GM12892 (cell line): ENCODE measurements around the gene PACSIN1.

Source experiments
- DNase-seq: peaks from one replicate; pipeline ENCODE4 v3.0.0; 2011; ENCODE audit not compliant: insufficient read length
- FAIRE-seq: peaks from 2 replicates; lab custom pipeline; 2011; peaks lifted over from hg19 to GRCh38; lab: Jason Lieb, UNC
- POLR2A ChIP-seq: IDR thresholded peaks from 2 replicates; pipeline ENCODE4 v1.6.1; 2011; ENCODE audit warnings: low read depth, low read length, control low read depth
- POLR2AphosphoS5 ChIP-seq: IDR thresholded peaks from 2 replicates; pipeline ENCODE4 v1.6.1; 2011; ENCODE audit warnings: low read depth, low read length, control low read depth
- TAF1 ChIP-seq: IDR thresholded peaks from 2 replicates; pipeline ENCODE4 v1.6.1; 2011; ENCODE audit warnings: low read depth, mild to moderate bottlenecking, control low read depth, low read length, borderline replicate concordance

The PACSIN1 gene

GRCh38 chr6:34519971-34520644 lies 54.2 kb downstream of the PACSIN1 start:
- TF ChIP-seq POLR2A = no peak
- no peak for TF ChIP-seq POLR2AphosphoS5
- no peak for TF ChIP-seq TAF1
- DNase-seq (no peak), FAIRE-seq (no peak)

GRCh38 chr6:34520645-34521462 lies 55.0 kb downstream of the PACSIN1 start:
- DNase-seq = no peak
- no peak for FAIRE-seq
- no peak for TF ChIP-seq TAF1
- TF ChIP-seq POLR2A = no peak
- TF ChIP-seq POLR2AphosphoS5 = no peak

DNA sequence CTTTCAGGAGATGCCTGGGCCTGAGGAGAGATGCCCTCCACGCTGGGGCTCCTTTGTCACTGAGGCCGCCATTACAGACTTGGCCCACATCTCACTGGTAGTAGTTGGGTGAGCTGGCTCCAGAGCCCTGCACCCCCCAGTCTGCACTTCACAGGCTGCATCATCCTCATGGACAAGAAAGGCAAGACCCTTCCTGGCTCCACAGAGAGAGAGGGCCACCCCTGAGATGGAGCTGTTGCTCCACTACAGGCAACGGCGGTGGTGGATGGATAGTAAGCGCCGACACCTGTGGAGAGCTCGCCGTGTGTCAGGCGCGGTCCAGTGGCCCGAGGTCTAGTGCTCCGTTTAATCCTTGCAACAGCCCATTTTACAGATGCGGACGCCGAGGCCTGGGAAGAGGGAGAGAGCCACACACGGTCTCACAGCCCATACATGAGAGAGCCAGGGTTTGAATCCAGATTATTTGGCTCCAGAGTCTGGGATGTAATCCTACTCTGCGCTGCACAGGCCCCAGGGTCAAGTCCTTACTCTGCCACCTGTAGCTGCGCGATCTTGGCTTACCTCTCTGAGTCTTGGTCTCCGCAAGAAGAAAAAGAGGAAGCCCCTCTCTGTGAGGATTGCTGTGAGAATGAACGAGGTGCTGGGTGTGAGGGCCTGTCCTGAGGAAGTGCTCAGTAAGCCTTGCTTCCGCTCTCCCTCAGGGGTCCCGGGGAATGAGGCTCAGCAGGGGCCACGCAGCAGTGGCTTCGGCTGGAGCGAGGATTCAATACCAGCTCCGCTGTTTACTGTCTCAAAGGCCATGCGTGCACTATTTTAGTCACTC lies 55.8 kb downstream of the PACSIN1 start:
- FAIRE-seq (no peak), DNase-seq (no peak)
- TF ChIP-seq POLR2AphosphoS5 = no peak
- no peak for TF ChIP-seq TAF1
- TF ChIP-seq POLR2A = no peak

DNA sequence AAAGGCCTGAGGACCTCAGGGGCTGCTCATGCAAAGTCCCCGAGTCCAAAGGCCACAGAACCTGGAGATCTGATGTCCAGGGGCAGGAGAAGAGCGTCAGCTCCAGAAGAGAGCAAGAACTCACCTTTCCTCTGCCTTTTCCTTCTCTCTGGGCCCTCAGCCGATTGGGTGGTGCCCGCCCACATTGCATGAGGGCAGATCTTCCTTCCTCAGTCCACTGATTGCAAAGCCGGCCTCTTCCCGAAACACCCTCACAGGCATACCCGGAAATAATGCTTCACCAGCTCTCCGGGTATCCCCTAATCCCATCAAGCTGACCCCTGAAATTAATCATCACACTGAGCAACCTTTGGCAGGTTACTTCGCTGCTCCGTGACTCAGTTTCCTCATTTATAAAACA lies 56.9 kb downstream of the PACSIN1 start:
- TF ChIP-seq POLR2A = no peak
- TF ChIP-seq TAF1 = no peak
- TF ChIP-seq POLR2AphosphoS5 = no peak
- DNase-seq = no peak
- no peak for FAIRE-seq

GRCh38 chr6:34523441-34524206 lies 57.7 kb downstream of the PACSIN1 start:
- TF ChIP-seq TAF1 = no peak
- no peak for TF ChIP-seq POLR2A
- no peak for TF ChIP-seq POLR2AphosphoS5
- DNase-seq (no peak), FAIRE-seq (no peak)

DNA sequence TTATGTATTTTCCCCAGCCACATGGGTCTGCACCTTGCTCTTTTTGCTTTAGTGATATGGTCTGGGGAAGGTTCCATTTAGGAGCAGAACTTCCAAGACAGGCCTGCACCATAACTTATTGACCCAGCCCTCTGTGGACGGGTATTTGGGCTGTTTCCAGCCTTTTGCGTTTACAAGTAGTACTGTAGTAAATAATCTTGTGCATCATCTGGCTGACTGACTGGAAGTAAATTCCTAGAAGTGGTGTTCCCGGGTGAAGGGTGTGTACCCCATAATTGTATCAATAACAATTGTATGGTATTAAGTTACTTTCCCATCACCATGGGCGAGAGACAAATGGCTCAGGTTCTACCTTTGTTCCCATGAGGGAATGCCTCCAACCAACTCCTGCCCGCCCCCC lies 58.6 kb downstream of the PACSIN1 start:
- TF ChIP-seq TAF1 = no peak
- no peak for DNase-seq
- no peak for FAIRE-seq

- no peak for DNase-seq
- no peak for FAIRE-seq
- TF ChIP-seq POLR2A (no peak), TAF1 (no peak), POLR2AphosphoS5 (no peak)
Measured at GRCh38 chr6:34524971-34525370, 59.1 kb downstream of the PACSIN1 start.

- no peak for FAIRE-seq
- TF ChIP-seq POLR2AphosphoS5 = no peak
- no peak for TF ChIP-seq TAF1
- no peak for TF ChIP-seq POLR2A
Measured at GRCh38 chr6:34525431-34526175, 59.7 kb downstream of the PACSIN1 start.

GRCh38 chr6:34526241-34526972 lies 60.5 kb downstream of the PACSIN1 start:
- no peak for DNase-seq
- no peak for FAIRE-seq
- TF ChIP-seq POLR2A (no peak), TAF1 (no peak), POLR2AphosphoS5 (no peak)

More at GRCh38 chr6:34525431-34526175, 59.7 kb downstream of the PACSIN1 start:
- no peak for DNase-seq
